HEK293 (cell line): ENCODE measurements around the gene RHOD.

Experiments
- CTCF ChIA-PET: fragments of 350-600 bp; formaldehyde crosslinking; extraction: SDS; loops from one replicate; lab custom pipeline; 2021; ENCODE audit warnings: antibody characterized with exemption; lab: Yijun Ruan, JAX
- POLR2A ChIA-PET: fragments of 300-600 bp; formaldehyde crosslinking; extraction: SDS; loops from one replicate; lab custom pipeline; 2020; ENCODE audit warnings: antibody characterized with exemption, inconsistent platforms; lab: Yijun Ruan, JAX
- H3K27ac ChIP-seq: fragments of 200-500 bp; sonication (Bioruptor generic); 2 replicates; pipeline ENCODE4 v1.5.1; 2014; ENCODE audit warnings: low read depth, low read length, control low read depth, inconsistent platforms; ENCODE audit errors: extremely low read depth
- H3K36me3 ChIP-seq, 2 experiments: fragments of 200-500 bp in 1 of 2; sonication (Bioruptor generic) in 1 of 2; 1 replicate in 1 of 2; 2 replicates in 1 of 2; pipeline ENCODE4 v1.5.1; 2014 to 2017; ENCODE audit warnings: inconsistent platforms in 2 of 2, low read length in 2 of 2; ENCODE audit not compliant: control insufficient read depth in 2 of 2, insufficient read depth in 1 of 2
- H3K4me1 ChIP-seq: fragments of 200-500 bp; sonication (Bioruptor generic); 2 replicates; pipeline ENCODE4 v1.5.1; 2014; ENCODE audit warnings: mild to moderate bottlenecking, low read length, inconsistent platforms; ENCODE audit not compliant: control insufficient read depth, insufficient read depth
- H3K4me3 ChIP-seq: 2 replicates; pipeline ENCODE4 v1.5.1; 2011; ENCODE audit warnings: low read depth, mild to moderate bottlenecking, control low read depth, low read length, moderate library complexity
- H3K9me3 ChIP-seq: fragments of 200-500 bp; sonication (Bioruptor generic); 2 replicates; pipeline ENCODE4 v1.5.1; 2014; ENCODE audit warnings: low read depth, low read length, inconsistent platforms; ENCODE audit not compliant: control insufficient read depth, insufficient read depth
- GFI1B ChIP-seq: fragments of 450-650 bp; formaldehyde crosslinking; IDR thresholded peaks from 2 replicates; pipeline ENCODE4 v1.5.1; 2016; ENCODE audit warnings: missing biosample characterization, missing genetic modification characterization
- OVOL3 ChIP-seq: fragments of 450-650 bp; formaldehyde crosslinking; IDR thresholded peaks from 2 replicates; pipeline ENCODE4 v1.5.1; 2016; ENCODE audit warnings: missing biosample characterization, missing genetic modification characterization
- PRDM1 ChIP-seq: fragments of 450-650 bp; formaldehyde crosslinking; IDR thresholded peaks from 2 replicates; pipeline ENCODE4; 2016; ENCODE audit warnings: missing biosample characterization, missing genetic modification characterization
- SP3 ChIP-seq: fragments of 450-650 bp; formaldehyde crosslinking; IDR thresholded peaks from 2 replicates; pipeline ENCODE4 v1.5.1; 2016; ENCODE audit warnings: missing biosample characterization, missing genetic modification characterization
- WT1 ChIP-seq: fragments of 450-650 bp; formaldehyde crosslinking; IDR thresholded peaks from 2 replicates; pipeline ENCODE4 v1.5.1; 2016; ENCODE audit warnings: missing biosample characterization, missing genetic modification characterization
- ZEB2 ChIP-seq: fragments of 450-650 bp; formaldehyde crosslinking; IDR thresholded peaks from 2 replicates; pipeline ENCODE4 v1.5.1; 2016; ENCODE audit warnings: missing biosample characterization, missing genetic modification characterization
- ZFP37 ChIP-seq: fragments of 450-650 bp; formaldehyde crosslinking; IDR thresholded peaks from 2 replicates; pipeline ENCODE4 v1.5.1; 2016; ENCODE audit warnings: missing biosample characterization, missing genetic modification characterization
- ZFP69B ChIP-seq: fragments of 450-650 bp; formaldehyde crosslinking; IDR thresholded peaks from 2 replicates; pipeline ENCODE4 v1.5.1; 2016; ENCODE audit warnings: missing biosample characterization, missing genetic modification characterization
- ZNF146 ChIP-seq: fragments of 450-650 bp; formaldehyde crosslinking; IDR thresholded peaks from 2 replicates; pipeline ENCODE4 v1.5.1; 2016; ENCODE audit warnings: missing biosample characterization, missing genetic modification characterization
- ZNF155 ChIP-seq: fragments of 450-650 bp; formaldehyde crosslinking; IDR thresholded peaks from 2 replicates; pipeline ENCODE4 v1.5.1; 2016; ENCODE audit warnings: missing biosample characterization, missing genetic modification characterization
- ZNF157 ChIP-seq: fragments of 450-650 bp; formaldehyde crosslinking; IDR thresholded peaks from 2 replicates; pipeline ENCODE4 v1.5.1; 2016; ENCODE audit warnings: missing biosample characterization, missing genetic modification characterization
- ZNF175 ChIP-seq: fragments of 450-650 bp; formaldehyde crosslinking; IDR thresholded peaks from 2 replicates; pipeline ENCODE4 v1.5.1; 2016; ENCODE audit warnings: missing biosample characterization, missing genetic modification characterization
- ZNF266 ChIP-seq: fragments of 450-650 bp; formaldehyde crosslinking; IDR thresholded peaks from 2 replicates; pipeline ENCODE4 v1.5.1; 2016; ENCODE audit warnings: missing biosample characterization, missing genetic modification characterization, low read depth
- ZNF274 ChIP-seq, 2 experiments: fragments of 200-500 bp in 1 of 2; fragments of 450-650 bp in 1 of 2; sonication (Bioruptor generic) in 1 of 2; formaldehyde crosslinking in 1 of 2; IDR thresholded peaks; 2 replicates each; pipeline versions ENCODE4 v1.5.1 to v1.6.1; 2014 to 2016; ENCODE audit warnings: borderline replicate concordance in 1 of 2, inconsistent platforms in 1 of 2, low read length in 1 of 2, missing biosample characterization in 1 of 2, missing genetic modification characterization in 1 of 2
- ZNF311 ChIP-seq: fragments of 450-650 bp; formaldehyde crosslinking; IDR thresholded peaks from 2 replicates; pipeline ENCODE4 v1.5.1; 2017; ENCODE audit warnings: missing biosample characterization, missing genetic modification characterization, borderline replicate concordance
- ZNF341 ChIP-seq: fragments of 450-650 bp; formaldehyde crosslinking; IDR thresholded peaks from 2 replicates; pipeline ENCODE4; 2016; ENCODE audit warnings: low read depth, missing biosample characterization, missing genetic modification characterization
- ZNF350 ChIP-seq: fragments of 450-650 bp; formaldehyde crosslinking; IDR thresholded peaks from 2 replicates; pipeline ENCODE4 v1.5.0; 2017; ENCODE audit warnings: missing biosample characterization, mild to moderate bottlenecking, missing genetic modification characterization
- ZNF37A ChIP-seq: fragments of 450-650 bp; IDR thresholded peaks from 2 replicates; pipeline ENCODE4 v1.5.1; 2018; ENCODE audit warnings: missing biosample characterization, missing genetic modification characterization
- ZNF391 ChIP-seq: fragments of 450-650 bp; formaldehyde crosslinking; IDR thresholded peaks from 2 replicates; pipeline ENCODE4 v1.5.1; 2016; ENCODE audit warnings: low read depth, missing biosample characterization, missing genetic modification characterization, borderline replicate concordance
- ZNF521 ChIP-seq: fragments of 450-650 bp; formaldehyde crosslinking; IDR thresholded peaks from 2 replicates; pipeline ENCODE4 v1.5.1; 2017; ENCODE audit warnings: missing biosample characterization, mild to moderate bottlenecking, missing genetic modification characterization
- ZNF529 ChIP-seq: fragments of 450-650 bp; formaldehyde crosslinking; IDR thresholded peaks from 2 replicates; pipeline ENCODE4 v1.5.1; 2017; ENCODE audit warnings: missing genetic modification characterization, missing biosample characterization; ENCODE audit not compliant: insufficient replicate concordance
- ZNF530 ChIP-seq: fragments of 450-650 bp; formaldehyde crosslinking; IDR thresholded peaks from 2 replicates; pipeline ENCODE4 v1.5.1; 2016; ENCODE audit warnings: low read depth, missing biosample characterization, missing genetic modification characterization
- ZNF560 ChIP-seq: fragments of 450-650 bp; formaldehyde crosslinking; IDR thresholded peaks from 2 replicates; pipeline ENCODE4 v1.5.1; 2017; ENCODE audit warnings: missing biosample characterization, missing genetic modification characterization, borderline replicate concordance
- ZNF596 ChIP-seq: fragments of 450-650 bp; IDR thresholded peaks from 2 replicates; pipeline ENCODE4 v1.5.0; 2018; ENCODE audit warnings: missing biosample characterization, mild to moderate bottlenecking, missing genetic modification characterization, moderate library complexity
- ZNF610 ChIP-seq: fragments of 450-650 bp; formaldehyde crosslinking; IDR thresholded peaks from 2 replicates; pipeline ENCODE4 v1.5.1; 2016; ENCODE audit warnings: missing biosample characterization, missing genetic modification characterization, borderline replicate concordance
- ZNF624 ChIP-seq: fragments of 450-650 bp; formaldehyde crosslinking; IDR thresholded peaks from 2 replicates; pipeline ENCODE4 v1.5.1; 2017; ENCODE audit warnings: missing biosample characterization, missing genetic modification characterization
- ZNF658 ChIP-seq: fragments of 450-650 bp; formaldehyde crosslinking; IDR thresholded peaks from 2 replicates; pipeline ENCODE4; 2016; ENCODE audit warnings: missing biosample characterization, missing genetic modification characterization
- ZNF747 ChIP-seq: fragments of 450-650 bp; formaldehyde crosslinking; IDR thresholded peaks from 2 replicates; pipeline ENCODE4 v1.5.1; 2016; ENCODE audit warnings: missing biosample characterization, missing genetic modification characterization
- ZNF768 ChIP-seq: fragments of 450-650 bp; formaldehyde crosslinking; IDR thresholded peaks from 2 replicates; pipeline ENCODE4 v1.5.1; 2018; ENCODE audit warnings: missing biosample characterization, mild to moderate bottlenecking, missing genetic modification characterization
- ZNF792 ChIP-seq: fragments of 450-650 bp; formaldehyde crosslinking; IDR thresholded peaks from 2 replicates; pipeline ENCODE4 v1.5.1; 2016; ENCODE audit warnings: missing biosample characterization, missing genetic modification characterization
- TF ChIP-seq, protein P1 (sequence below): fragments of 450-650 bp; formaldehyde crosslinking; IDR thresholded peaks from 2 replicates; pipeline ENCODE4 v1.5.1; 2016; ENCODE audit warnings: missing biosample characterization, missing genetic modification characterization
- TF ChIP-seq, protein P2 (sequence below): fragments of 450-650 bp; formaldehyde crosslinking; IDR thresholded peaks from 2 replicates; pipeline ENCODE4 v1.5.1; 2016; ENCODE audit warnings: missing biosample characterization, missing genetic modification characterization

The RHOD gene

DNA sequence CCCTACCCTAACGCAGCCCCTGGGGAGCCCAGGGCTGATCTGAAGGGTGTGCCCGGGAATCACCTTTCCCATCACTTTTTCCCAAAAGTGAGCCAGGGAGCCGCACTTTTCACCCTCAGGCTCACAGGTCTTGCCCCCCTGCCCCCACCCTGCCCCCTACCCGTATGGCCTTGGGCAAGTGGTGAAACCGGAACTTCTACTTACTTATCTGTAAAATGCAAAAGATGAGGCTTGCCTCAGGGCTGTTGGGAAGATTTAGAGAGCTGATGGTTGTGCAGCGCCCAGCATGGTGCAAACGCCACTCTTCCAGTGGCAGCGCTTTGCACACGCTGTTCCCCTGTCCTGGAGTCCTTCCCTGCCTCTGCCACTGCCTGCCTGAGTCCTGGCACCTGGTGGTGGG lies 25.7 kb upstream of the RHOD start:
- Histone ChIP-seq H3K4me1 (peaks cover 9% of the 10 kb centered on the region), H3K27ac (no peak overlapping the region), H3K36me3 (no peaks in the 10 kb centered on the region), H3K4me3 (no peak overlapping the region), H3K9me3 (no peaks in the 10 kb centered on the region)
- ChIA-PET CTCF (interaction anchor here (0.7 kb wide), 1 partner anchor 599 kb away, joined by 4 read pairs; no protein-coding TSS in a partner anchor), POLR2A (interaction anchor here (0.5 to 0.7 kb wide), 2 partner anchors 137 to 450 kb away, joined by 3 read pairs; no protein-coding TSS in a partner anchor)
- no peak for TF ChIP-seq ZNF350 (tag by site-specific recombination)
- no peak for TF ChIP-seq ZFP69B (tag by site-specific recombination)
- TF ChIP-seq ZNF610 (tag by site-specific recombination) = no peak
- no peak for TF ChIP-seq ZNF341 (tag by site-specific recombination)
- no peak for TF ChIP-seq SP3 (tag by site-specific recombination)
- no peak for TF ChIP-seq ZNF157 (tag by site-specific recombination)
- TF ChIP-seq WT1 (tag by site-specific recombination) = no peak
- TF ChIP-seq ZNF747 (tag by site-specific recombination) = no peak
- no peak for TF ChIP-seq ZNF274 (IDR thresholded peaks at IDR 0.05; ENCODE audit: low read length)
- TF ChIP-seq ZNF274 (tag by site-specific recombination; IDR thresholded peaks at IDR 0.05; ENCODE audit: borderline replicate concordance) = no peak
- TF ChIP-seq ZEB2 = no peak
- TF ChIP-seq ZNF530 (tag by site-specific recombination) = no peak
- TF ChIP-seq ZNF175 (tag by site-specific recombination) = no peak
- TF ChIP-seq ZNF266 = no peak
- no peak for TF ChIP-seq ZNF521 (tag by site-specific recombination)
- no peak for TF ChIP-seq ZNF596 (tag by site-specific recombination)
- no peak for TF ChIP-seq ZNF624 (tag by site-specific recombination)
- no peak for TF ChIP-seq ZNF560 (tag by site-specific recombination)
- TF ChIP-seq ZNF155 (tag by site-specific recombination) = no peak
- TF ChIP-seq OVOL3 = no peak

- H3K4me1 ChIP-seq = peaks cover 9% of the 10 kb centered on the region
- TF ChIP-seq ZNF391 (tag by site-specific recombination) = no peak
- TF ChIP-seq ZFP37 = no peak
- TF ChIP-seq ZNF146 (tag by site-specific recombination) = no peak
- no peak for TF ChIP-seq ZNF37A (tag by site-specific recombination)
- TF ChIP-seq, protein P1, sequence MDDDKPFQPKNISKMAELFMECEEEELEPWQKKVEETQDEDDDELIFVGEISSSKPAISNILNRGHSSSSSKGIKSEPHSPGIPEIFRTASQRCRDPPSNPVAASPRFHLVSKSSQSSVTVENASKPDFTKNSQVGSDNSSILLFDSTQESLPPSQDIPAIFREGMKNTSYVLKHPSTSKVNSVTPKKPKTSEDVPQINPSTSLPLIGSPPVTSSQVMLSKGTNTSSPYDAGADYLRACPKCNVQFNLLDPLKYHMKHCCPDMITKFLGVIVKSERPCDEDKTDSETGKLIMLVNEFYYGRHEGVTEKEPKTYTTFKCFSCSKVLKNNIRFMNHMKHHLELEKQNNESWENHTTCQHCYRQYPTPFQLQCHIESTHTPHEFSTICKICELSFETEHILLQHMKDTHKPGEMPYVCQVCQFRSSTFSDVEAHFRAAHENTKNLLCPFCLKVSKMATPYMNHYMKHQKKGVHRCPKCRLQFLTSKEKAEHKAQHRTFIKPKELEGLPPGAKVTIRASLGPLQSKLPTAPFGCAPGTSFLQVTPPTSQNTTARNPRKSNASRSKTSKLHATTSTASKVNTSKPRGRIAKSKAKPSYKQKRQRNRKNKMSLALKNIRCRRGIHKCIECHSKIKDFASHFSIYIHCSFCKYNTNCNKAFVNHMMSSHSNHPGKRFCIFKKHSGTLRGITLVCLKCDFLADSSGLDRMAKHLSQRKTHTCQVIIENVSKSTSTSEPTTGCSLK (tag by site-specific recombination) = no peak
- no peak for TF ChIP-seq ZNF658 (tag by site-specific recombination)
- no peak for TF ChIP-seq PRDM1 (tag by site-specific recombination)
- no peak for TF ChIP-seq ZNF792 (tag by site-specific recombination)
- TF ChIP-seq ZNF768 = no peak
- no peak for TF ChIP-seq ZNF311 (tag by site-specific recombination)
- TF ChIP-seq, protein P2, sequence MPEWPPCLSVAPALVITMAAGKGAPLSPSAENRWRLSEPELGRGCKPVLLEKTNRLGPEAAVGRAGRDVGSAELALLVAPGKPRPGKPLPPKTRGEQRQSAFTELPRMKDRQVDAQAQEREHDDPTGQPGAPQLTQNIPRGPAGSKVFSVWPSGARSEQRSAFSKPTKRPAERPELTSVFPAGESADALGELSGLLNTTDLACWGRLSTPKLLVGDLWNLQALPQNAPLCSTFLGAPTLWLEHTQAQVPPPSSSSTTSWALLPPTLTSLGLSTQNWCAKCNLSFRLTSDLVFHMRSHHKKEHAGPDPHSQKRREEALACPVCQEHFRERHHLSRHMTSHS (tag by site-specific recombination) = no peak
- no peak for TF ChIP-seq ZNF529 (tag by site-specific recombination)
- no peak for TF ChIP-seq ZNF521 (tag by site-specific recombination)
- TF ChIP-seq GFI1B = no peak
- ChIA-PET CTCF (interaction anchor here (1.0 kb wide), 1 partner anchor 285 kb away, joined by 3 read pairs; no protein-coding TSS in a partner anchor), POLR2A (no interaction called here)
- no peak overlapping the region for H3K27ac ChIP-seq
- H3K4me3 ChIP-seq = no peak overlapping the region
- no peaks in the 10 kb centered on the region for H3K36me3 ChIP-seq
- no peaks in the 10 kb centered on the region for H3K9me3 ChIP-seq
These were observed 24.7 kb upstream of the RHOD start for GRCh38 chr11:67031791-67032561.
